DMS79 (cell line): ENCODE measurements around the gene CD24.
"Not testable (repeated sequence)": the region's sequence is repeated elsewhere in the genome, so short reads cannot be mapped to it uniquely, and the experiment has no call there.

Experiments
- DNase-seq: peaks from one replicate; lab custom pipeline; 2025; lab: John Stamatoyannopoulos, UW

CD24 gene, protein sequence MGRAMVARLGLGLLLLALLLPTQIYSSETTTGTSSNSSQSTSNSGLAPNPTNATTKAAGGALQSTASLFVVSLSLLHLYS

DNA sequence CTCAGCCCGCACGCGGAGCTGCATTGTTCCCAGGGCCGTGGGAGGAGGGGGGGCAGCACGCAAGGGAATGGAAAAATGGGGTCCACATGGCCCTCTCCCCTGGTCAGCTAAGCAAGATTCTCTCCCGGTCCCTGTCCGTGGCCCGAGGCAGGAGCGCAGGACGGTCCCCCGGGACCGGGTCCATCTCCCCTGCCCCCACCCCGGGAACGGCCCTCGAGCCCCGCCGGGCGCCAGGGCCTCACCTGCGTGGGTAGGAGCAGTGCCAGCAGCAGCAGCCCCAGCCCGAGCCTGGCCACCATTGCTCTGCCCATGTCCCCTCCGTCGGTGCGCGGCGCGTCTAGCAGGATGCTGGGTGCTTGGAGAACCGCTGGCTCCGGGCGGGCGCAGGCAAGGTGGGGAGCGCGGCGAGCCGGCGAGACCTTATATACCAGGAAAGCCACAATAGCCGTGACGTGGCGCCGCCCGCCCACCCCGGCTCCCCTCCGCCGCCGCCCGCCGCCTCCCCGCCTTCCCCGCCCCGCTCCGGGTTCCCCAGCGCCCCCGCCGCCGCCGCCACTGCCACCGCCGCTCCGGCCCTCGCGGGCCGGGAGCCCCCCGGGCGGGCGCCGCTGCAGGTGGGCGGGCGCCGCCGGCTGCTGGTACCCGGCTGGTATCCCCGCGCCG lies at the start of gene CD24:
Gene CD24 (minus strand): TSS at position 394 of the 663 bp plus-strand sequence. CDS start 83 bp downstream, at position 311.
- peak; percentile 49 for DNase-seq

DNA sequence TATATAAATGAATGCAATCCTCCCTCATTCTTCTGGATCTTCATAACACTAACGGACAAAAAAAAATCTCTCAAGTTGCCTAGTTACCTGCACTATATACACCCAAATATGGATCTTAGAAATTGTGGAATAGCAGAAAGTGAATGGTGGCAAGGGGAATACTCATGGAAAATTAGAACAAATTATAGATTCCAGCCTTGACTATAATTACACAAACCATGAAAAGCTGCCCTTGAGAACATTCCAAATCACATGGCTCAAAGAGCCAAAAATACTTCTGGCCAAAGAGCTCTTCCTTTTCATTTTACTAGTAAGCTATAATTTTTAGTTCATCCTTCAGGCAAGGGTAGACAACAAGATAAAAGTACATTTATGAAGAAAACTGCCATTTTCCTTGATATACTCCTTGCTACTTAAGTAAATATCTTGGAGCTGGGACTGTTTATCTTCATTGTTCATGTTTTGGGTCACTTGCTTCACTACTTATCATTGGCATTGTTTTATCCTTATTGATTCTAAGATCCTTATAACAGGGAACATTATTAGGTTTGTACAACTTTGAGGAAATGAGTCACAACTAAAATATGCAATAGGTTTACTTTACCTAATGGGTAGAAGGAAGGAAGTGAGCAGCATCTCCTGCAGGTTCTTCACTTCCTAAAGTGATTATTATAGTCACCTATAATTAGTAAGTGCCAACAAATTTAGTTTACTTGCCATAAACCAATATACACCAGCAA lies 47.1 kb upstream of the CD24 start:
- no peak for DNase-seq

DNA sequence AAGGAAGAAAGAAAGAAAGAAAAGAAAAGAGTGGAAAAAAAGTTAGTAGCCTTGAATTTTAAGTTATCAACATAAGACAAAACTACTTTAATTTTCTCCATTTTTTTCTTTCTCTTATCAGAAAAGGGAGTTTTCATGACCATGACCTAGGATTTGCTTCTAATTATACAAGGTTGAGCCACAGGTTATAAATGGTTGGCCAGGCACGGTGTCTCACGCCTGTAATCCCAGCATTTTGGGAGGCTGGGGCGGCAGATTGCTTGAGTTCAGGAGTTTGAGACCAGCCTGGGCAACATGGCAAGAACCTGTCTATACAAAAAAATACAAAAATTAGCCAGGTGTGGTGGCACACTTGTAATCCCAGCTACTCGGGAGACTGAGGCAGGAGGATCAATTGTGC lies 45.7 kb upstream of the CD24 start:
- no peak for DNase-seq

DNA sequence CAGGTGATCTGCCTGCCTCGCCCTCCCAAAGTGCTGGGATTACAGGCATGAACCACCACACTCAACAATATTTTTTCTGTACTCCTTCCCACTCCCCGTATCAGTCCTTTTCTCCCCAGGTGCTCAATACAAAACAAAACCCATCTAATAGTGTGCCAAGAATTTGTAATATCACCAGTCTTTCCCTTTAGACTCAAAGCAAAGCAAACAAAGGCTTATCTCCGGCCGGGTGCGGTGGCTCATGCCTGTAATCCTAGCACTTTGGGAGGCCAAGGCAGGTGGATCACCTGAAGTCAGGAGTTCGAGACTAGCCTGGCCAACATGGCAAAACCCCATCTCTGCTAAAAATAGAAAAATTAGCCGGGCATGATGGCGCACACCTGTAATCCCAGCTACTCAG lies 45.1 kb upstream of the CD24 start:
- DNase-seq: not testable (repeated sequence)

DNA sequence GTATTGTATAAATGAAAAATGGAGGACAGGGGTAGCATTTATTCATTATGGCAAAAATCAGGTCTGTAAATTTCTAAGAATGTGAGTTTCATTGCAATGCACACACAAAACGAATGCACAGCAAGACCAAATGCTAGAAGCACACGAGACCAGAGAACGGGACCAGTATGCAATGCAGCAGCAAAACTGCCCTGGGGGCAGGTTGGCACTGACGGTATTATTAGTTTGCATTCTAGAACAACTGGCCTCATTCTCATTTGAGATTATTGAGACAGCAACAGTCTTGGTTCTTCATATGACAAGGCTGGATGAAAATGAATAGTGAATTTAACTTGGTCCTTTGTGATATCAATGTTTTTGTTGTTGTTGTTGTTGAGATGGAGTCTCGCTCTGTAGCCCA lies 44.5 kb upstream of the CD24 start:
- no peak for DNase-seq

DNA sequence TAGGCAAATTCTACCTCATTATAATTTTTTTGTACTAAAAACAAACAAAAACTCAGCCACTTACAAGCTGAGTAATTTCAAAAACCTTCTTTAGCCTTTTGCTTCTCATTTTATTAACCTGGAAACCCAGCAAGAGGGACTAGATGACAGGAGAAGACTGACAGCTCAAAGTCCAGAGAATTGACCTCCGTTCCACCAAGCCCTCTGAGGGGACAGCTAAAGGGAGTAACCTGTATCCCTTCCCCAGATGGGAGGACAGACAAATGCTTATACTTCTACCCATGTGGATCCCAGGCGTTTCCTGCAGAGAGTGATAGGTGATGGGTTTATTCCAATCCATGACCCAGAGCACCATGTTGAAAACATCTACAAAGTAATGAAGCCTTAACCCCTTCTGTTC lies 35.0 kb upstream of the CD24 start:
- no peak for DNase-seq

DNA sequence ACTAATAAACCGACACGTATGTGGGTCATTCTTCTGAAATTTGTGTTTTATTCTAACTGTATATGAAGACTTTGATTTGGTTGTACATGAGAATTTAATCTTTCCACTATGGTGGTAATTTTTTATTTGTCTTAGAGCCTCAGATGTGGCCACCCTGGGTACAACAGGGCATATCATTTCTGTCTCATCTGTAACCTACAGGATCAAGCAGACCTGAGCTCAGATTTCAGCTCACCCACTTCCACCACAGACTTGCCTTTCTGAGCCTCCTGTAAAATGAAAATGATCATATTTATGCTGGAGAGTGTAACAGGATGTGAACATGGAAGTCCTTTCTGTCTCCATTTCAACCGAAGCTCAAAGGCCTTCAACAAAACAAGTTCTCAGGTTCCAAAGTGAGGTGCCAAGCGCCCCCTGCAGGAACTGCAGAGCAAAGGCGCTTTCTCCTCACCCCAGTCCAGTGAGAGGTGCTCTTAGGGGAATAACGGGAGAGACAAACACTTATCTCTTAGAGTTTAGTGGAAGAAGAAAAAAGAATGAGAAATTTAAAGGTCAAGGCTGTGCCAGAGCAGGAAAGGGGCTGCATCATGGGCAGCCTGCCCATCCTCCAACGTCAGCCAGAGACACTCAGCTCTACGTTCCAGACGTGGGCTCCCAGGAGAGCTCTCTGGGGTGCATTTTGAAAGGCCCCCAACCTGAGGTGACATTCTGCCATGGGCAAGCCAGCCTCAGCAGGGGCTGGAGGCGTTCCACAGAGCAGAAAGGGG lies 23.0 kb upstream of the CD24 start:
- no peak for DNase-seq

DNA sequence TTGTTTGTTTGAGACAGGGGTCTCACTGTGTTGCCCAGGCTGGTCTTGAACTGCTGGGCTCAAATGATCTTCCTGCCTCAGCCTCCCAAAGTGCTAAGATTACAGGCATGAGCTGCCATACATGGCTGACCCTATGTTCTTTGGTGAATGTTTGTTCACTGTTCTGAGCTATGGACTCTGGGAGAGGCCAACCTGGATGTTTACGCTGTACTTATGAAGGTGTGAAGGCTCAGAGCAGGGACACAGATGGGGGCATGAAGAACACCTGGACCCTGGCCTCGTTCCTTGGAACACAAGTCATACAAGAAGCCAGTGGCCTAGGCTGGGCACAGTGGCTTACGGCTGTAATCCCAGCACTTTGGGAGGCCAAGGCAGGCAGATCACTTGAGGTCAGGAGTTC lies 21.1 kb upstream of the CD24 start:
- no peak for DNase-seq

DNA sequence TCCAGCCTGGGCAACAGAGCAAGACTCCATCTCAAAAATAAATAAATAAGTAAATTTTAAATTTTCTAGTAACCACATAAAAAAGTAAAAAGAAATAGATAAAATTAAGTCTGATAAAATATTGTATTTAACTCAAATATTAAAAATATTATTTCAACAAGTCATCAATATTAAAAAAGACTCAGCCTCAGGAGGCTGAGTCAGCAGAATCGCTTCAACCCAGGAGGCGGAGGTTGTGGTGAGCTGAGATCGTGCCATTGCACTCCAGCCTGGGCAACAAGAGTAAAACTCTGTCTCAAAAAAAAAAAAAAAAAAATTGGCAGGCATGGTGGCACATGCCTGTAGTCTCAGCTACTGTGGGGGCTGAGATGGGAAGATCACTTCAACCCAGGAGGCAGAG lies 15.2 kb upstream of the CD24 start:
- DNase-seq: not testable (repeated sequence)

DNA sequence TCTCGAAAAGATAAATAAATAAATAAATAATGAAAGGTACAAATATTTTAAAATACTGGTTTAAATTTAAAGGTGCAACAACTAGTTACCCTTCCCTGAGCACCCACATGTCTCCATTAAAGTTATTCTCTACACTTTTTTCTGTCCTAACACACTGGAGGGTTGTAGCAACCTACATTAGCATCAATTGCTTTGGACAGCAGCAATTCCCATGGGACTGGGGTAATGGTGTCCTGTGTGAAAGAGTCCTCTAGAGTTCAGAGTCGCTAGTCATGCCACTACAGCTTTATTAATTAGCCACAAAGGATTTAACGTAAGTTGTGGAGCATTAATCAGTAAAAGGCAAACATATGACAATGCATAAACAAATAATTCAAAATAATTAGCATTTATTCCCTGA lies 14.1 kb upstream of the CD24 start:
- DNase-seq: no peak

DNA sequence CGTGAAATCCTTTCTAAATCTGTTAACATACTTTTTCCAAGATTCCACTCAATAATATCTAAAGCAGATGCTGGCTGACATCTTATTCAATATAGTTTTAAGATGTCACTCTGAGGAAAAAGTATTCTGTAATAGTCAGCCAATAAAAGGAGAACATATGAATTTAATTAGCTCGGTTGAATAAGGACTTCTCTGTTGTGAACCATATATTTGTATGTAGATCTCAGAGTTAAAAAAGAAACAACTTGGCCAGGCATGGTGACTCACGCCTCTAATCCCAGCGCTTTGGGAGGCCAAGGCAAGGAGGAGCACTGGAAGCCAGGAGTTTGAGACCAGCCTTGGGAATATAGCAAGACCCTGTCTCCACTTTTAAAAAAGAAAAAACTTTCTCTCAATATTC lies 7.4 kb upstream of the CD24 start:
- no peak for DNase-seq

DNA sequence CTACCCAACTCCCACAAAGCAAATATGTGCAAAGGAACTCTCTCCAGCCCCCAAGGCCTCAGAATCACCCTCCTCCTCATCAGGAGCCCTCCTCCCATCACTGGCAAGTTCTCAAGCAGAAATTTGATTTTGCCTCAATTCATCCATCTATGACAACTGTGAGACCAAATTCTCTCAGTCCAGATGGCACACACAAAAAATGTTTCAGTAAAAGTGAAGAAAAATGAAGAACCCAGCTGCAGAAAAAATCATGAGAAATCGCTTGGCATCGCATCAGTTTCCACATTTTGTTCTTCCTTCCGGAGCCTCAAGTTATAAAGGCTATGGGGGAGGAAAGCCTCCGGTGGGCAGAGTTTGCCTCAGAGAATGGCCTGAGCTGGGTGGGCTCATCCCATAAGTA lies 6.4 kb upstream of the CD24 start:
- DNase-seq: no peak

DNA sequence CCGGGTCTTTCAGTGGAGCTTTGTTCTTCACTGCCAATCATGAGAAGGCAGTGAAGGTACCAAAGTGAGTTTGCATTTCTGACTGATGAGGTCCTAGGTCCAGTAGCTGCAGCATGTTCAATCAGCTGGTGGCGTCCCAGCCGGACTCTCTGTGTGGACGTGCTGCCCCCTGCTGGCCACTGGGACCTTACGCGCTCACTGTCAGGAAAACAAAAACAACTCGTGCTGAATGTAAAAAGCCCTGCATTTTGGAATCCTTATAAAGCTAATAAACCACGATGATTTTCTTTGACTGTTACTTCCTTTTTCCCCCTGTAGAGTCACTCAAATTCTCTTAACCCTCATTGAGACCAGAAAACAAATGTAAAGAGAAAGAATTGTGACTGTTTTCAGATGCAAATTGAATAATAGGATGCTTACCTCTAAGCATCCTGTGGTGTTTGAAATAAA lies 4.9 kb upstream of the CD24 start:
- DNase-seq: peak; percentile 59

DNA sequence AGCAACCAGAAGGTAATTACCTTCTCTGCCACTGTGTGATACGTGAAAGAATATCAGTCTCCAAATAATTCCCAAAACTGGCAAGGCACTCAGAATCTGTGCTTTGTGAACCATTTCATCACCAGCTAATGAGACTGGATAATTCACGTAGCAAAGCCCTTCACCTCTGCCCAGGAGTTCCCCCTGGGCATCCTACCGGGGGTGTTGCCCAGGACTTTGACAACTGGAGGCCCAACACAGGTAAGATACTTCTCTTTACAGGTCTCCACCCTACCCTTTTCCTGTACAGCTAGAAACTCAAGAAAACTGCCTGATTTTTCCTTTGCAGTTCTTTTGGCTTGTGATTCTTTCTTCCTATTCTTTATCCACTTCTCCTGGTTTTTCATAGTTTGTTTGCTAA lies 2.7 kb upstream of the CD24 start:
- no peak for DNase-seq

DNA sequence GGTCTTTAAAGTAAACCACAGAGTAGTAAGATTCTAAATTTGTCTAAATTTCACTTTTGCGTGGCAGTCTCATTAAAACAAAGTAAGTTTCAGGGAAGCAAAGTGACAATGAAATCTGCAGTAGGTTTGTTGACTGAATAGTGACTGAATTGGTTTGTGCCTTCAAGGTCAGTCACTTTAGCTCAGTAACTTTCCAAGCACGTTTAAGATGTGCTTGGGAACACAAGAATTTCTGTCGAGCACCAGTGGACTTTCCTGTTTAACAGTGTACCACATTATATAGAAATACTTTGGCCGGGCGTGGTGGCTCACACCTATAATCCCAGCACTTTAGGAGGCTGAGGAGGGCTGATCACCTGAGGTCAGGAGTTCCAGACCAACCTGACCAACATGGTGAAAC lies 1.7 kb upstream of the CD24 start:
- no peak for DNase-seq

DNA sequence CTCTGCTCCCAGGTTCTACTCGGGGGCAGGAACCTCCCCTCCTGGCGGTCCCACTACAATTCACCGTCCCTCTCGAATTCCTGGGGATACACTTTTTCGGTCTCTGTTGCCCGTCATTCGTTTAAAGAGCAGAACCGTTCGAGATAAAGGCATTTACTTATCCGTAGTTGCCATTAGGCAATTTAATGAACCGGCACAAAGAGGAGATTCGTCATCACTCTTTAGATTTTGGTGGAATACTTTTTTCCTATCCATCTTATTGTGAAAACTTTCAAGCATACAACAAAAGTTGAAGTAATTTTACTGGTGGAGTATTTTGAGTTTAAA lies 1.2 kb upstream of the CD24 start:
- DNase-seq: no peak

DNA sequence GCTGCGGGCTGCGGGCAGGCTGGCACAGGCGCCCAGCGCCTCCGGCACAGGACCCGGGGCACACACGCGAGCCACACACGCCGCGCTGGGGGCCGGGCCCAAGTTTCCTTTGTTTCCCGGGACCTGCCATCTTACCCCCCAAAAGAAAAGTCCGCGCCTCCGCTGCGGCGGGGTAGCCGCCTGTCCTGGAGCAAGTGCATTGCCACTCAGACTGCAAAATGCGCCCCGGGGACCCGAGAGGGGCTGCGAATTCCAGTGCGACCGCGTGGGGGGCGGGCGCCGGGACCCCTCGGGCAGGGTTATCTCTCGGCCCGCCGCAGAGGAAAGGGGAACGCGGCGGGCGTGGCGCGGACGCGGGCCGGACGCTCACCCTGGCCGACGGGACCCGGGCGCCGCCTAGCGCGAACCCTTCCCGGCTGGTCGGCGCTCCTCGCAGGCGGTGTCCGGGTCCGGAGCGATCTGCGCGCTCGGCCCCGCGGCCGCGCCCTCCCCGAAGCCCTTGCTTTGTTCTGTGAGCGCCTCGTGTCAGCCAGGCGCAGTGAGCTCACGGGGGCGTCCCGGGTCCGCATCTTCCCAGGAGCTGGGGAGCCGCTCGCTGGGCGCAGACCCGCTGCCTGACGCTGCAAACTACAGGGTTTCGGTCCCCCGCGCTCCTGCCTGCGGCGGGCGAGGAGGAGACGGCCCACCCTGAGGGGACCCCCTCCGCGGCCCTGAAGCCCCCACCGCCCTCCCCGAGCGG lies 639 bp upstream of the CD24 start:
- DNase-seq: no peak

DNA sequence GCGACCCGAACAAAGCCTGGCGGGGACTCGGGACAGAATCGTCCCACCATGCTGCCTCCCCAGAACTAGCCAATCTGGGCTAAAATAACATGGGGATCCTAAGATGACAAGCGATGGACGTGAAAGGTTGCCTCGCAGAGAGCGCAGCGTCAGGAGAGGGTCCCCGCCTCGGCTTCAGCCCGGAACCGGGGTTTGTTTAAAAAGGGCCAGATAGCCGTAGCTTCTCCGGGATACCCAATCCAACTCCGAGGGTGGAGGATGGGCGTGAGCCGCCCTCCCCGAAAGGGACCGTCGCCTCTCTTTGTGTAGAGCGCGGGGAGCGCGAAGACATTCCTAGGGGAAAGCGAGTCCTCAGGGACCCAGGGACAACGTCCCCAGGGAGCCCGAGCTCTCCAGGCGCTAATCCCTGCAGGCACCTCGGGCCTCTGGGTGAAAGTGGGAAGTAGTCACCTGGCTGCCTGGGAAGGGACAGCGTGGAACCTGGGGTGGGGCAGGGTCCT lies 643 bp downstream of the CD24 start:
- DNase-seq: peak; percentile 24

DNA sequence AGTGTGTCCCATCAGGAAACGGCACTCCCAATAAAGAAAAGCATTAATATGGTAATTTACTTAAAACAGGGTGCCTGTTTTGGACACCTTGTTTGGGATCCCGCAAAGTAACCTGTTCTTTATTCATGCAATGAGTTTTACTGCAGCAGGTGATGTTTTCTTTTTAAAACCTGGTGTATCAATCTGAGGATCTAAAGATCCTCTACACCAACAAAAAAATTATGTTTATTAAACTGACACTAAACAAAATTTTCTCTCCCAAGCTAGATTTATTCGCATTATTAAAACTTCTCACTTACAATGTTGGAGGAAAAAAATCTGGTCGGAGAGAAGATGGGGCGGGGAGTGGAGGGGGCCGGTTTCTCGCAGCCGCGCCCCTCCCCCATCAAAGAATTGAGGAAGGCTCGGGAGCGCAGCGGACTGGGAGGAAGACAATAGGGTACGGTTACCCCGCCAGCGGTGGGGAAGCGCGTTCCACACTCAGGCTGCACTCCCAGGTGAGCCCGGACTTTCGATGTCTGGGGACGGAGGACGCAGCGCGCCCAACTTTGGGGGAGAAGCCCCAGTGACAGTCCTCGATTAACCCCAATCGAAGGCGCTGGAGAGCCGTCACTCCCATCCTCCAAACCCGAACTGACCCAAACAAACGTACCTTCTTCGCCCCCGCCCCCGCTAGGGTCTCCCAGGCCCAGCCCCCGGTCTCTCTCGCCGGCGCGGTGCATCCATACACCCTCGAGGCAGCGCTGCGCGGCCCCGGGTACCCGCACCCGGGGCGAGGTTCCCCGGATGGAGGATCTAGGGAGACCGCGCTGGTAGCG lies 1.3 kb downstream of the CD24 start:
- DNase-seq: peak; percentile 11

DNA sequence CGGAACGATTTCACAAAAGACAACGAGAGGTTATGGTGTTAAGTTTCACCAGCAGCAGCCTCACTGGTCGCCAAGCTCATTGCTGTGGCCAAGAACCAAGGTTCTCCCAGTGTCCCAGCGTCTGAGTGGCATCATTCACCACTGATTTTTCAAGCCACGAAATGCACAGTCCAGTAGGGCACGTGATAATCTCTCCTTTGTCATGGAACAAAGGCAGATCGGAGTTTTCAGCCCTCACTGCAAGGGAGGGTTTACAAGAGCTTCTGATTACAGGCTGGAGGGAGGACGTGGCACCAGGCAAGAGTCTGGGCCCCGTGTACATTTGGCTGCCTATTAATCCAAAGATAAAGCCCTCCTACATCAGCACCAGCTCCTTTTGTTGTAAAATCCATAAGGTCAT lies 2.0 kb downstream of the CD24 start:
- peak; percentile 61 for DNase-seq

DNA sequence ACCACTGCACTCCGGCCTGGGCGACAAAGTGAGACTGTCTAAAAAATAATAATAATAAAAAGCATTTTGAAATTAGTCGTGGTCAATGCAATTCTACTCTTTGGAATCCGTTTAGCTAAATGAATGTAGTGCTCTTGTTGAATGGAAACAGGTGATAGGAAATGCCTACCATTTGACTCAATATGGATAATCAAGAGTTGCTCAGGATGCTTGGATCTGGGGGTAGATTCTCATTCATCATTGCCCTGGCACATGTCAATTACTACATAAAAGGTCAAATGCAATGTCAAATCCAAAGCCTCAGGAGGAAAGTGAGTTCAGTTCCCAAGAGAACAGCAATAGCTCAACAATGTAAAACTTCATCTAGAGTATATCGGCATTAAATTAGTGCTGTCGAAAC lies 3.8 kb downstream of the CD24 start:
- not testable (repeated sequence) for DNase-seq
